ENCODE measurements around the gene DLX4.

Gene DLX4

GRCh38 chr17:49963626-49964302, 5.2 kb upstream of the DLX4 start:
- Histone ChIP-seq H3K4me3 (peak overlapping the region; percentile 45), H3K27ac (no peak overlapping the region)
- TF ChIP-seq CTCF (IDR thresholded peaks at IDR 0.05) = no peak
- DNase-seq (ENCODE audit: low spot score) = no peak

DNA sequence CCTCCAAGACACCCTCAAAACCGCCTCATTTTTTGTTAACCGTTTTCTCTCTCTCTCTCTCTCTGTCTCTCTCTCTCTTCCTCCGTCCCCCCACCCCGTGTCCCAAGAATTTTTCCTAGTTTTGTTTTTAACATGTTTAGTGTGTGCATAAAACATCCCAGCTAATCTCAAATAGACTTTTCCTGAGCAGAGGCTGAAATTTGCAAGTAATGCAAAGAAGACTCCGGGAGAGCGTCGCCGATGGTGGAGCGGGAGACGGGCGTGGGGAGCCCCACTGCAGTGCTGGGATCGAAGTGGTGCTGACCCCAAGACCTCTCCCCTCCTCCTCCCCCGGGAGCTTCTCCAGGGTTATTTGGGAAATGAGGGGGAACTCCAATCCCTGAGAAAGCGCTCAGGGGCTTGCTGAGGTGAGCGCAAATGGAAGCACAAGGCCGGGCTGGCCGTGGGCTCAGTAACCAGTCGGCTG, 4.7 kb upstream of the DLX4 start:
- Histone ChIP-seq H3K27ac (no peak overlapping the region), H3K4me3 (peak overlapping the region; percentile 45)
- no peak for TF ChIP-seq CTCF (IDR thresholded peaks at IDR 0.05)
- no peak for DNase-seq (ENCODE audit: low spot score)

- TF ChIP-seq CTCF (IDR thresholded peaks at IDR 0.05) = no peak
- no peak for DNase-seq (ENCODE audit: low spot score)
- peak overlapping the region; percentile 45 for H3K4me3 ChIP-seq
- no peak overlapping the region for H3K27ac ChIP-seq
Observed at GRCh38 chr17:49964769-49965523, 4.0 kb upstream of the DLX4 start.

GRCh38 chr17:49965524-49965909, 3.5 kb upstream of the DLX4 start:
- Histone ChIP-seq H3K4me3 (peak overlapping the region; percentile 45), H3K27ac (no peak overlapping the region)
- no peak for DNase-seq (ENCODE audit: low spot score)
- TF ChIP-seq CTCF (IDR thresholded peaks at IDR 0.05) = no peak

- no peak for TF ChIP-seq CTCF (IDR thresholded peaks at IDR 0.05)
- Histone ChIP-seq H3K27ac (no peak overlapping the region), H3K4me3 (no peak overlapping the region)
- DNase-seq (ENCODE audit: low spot score) = no peak
Observed at GRCh38 chr17:49966767-49967166, 2.2 kb upstream of the DLX4 start.

DNA sequence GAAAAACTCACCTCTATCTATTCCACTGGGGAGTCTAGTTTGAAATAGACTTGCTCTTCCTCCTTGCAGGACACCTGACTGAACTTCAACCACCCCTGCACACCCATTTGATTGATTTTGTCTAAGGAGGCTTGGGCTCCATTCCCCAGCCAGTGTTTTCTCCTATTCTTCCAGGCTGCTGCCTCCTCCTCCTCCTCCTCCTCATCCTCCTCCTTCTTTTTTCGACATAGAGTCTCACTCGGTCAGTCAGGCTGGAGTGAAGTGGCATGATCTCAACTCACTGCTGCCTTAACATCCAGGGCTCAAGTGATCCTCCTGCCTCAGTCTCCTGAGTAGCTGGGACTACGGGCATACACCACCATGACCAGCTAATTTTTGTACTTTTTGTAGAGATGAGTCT, 1.8 kb upstream of the DLX4 start:
- DNase-seq (ENCODE audit: low spot score) = no peak
- no peak overlapping the region for H3K27ac ChIP-seq
- no peak for TF ChIP-seq CTCF (IDR thresholded peaks at IDR 0.05)
- H3K4me3 ChIP-seq = no peak overlapping the region

Data from coronary artery (tissue), 2 donors.